ENCODE data around the gene CNTFR. TPM values are rescaled to one million over a fixed set of nuclear protein-coding genes. Genes with fewer than 3 reads are reported as not detected.

CNTFR gene
- total RNA-seq, 1 donor from 2014 or later: 4.7 TPM

DNA sequence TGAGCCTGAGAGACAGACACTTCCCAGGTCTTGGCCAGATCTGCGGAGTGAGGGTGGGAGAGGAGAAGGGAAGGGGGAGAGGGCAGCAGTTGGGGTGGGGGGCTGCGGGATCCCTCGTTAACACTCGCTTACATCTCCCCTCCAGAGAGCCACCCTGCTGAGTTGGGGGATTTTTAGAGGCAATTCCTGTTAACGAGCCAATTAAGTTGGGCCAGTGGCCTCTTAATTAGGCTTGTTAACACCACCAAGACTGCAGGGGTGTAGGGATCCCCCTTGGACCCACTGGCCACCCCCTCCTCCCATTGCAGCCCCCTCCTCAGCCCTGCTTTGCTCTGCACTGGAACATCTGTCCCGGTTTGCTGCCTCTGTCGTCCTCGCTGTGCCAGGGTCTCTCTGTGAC is 23.7 kb downstream of the CNTFR start:
- H3K4me3 ChIP-seq: no peak overlapping the region
- no peaks in the 10 kb centered on the region for H3K27me3 ChIP-seq
- H3K36me3 ChIP-seq: no peaks in the 10 kb centered on the region
- intact Hi-C loops (cut with DNase I): no loop called here
- TF ChIP-seq, protein P1, sequence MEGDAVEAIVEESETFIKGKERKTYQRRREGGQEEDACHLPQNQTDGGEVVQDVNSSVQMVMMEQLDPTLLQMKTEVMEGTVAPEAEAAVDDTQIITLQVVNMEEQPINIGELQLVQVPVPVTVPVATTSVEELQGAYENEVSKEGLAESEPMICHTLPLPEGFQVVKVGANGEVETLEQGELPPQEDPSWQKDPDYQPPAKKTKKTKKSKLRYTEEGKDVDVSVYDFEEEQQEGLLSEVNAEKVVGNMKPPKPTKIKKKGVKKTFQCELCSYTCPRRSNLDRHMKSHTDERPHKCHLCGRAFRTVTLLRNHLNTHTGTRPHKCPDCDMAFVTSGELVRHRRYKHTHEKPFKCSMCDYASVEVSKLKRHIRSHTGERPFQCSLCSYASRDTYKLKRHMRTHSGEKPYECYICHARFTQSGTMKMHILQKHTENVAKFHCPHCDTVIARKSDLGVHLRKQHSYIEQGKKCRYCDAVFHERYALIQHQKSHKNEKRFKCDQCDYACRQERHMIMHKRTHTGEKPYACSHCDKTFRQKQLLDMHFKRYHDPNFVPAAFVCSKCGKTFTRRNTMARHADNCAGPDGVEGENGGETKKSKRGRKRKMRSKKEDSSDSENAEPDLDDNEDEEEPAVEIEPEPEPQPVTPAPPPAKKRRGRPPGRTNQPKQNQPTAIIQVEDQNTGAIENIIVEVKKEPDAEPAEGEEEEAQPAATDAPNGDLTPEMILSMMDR (IDR thresholded peaks at IDR 0.05): no peak
- H3K27ac ChIP-seq: no peak overlapping the region
- H3K9me3 ChIP-seq: no peaks in the 10 kb centered on the region
- DNase-seq (ENCODE audit: low spot score in 2 of 2): no peak
- H3K4me1 ChIP-seq: no peaks in the 10 kb centered on the region

DNA sequence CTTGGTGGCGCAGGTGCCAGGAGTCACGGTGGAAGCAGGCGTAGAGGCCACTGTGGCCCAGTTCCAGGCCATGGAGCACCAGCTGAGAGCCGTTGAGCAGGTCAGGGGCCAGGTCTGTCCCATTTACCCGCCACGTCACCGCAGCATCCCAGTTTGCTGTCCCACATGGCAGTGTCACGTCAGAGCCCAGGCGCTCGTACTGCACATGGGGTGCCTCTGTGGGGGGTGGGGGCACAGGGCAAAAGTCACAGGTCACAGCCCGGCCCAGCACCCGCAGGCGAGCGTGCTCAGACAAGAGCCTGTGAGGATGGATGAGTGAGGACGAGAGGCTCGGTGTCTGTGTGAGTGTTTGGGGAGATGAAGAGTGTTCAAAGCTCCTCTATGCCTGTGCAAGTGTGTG is 24.9 kb downstream of the CNTFR start:
- H3K4me1 ChIP-seq: no peaks in the 10 kb centered on the region
- H3K27me3 ChIP-seq: no peaks in the 10 kb centered on the region
- no peak for DNase-seq (ENCODE audit: low spot score in 2 of 2)
- H3K27ac ChIP-seq: no peak overlapping the region
- H3K36me3 ChIP-seq: no peaks in the 10 kb centered on the region
- H3K9me3 ChIP-seq: no peaks in the 10 kb centered on the region
- TF ChIP-seq, protein P1 (IDR thresholded peaks at IDR 0.05): no peak
- intact Hi-C loops (cut with DNase I): no loop called here
- H3K4me3 ChIP-seq: no peak overlapping the region

DNA sequence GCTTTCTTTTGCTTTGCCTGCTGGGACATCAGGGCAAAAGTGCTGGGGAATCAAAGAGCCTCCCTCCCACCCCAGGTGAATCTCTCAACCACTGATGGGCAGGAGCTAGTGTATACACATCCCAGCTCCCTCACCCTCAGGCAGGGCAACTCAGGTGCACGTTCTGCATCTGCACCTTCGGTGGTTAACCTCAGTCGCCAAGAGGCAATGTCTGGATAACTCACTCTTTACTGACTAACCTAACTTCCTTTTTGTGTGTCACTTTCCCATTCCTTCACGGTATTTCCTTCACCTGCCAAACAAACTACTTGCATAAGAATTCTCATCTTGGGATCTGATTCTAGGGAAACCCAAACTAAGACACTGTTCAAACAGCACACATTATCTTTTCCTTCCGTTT is 26.3 kb downstream of the CNTFR start:
- Histone ChIP-seq H3K4me1 (no peaks in the 10 kb centered on the region), H3K27ac (no peak overlapping the region), H3K36me3 (no peaks in the 10 kb centered on the region), H3K9me3 (no peaks in the 10 kb centered on the region), H3K4me3 (no peak overlapping the region), H3K27me3 (no peaks in the 10 kb centered on the region)
- no peak for DNase-seq (ENCODE audit: low spot score in 2 of 2)
- TF ChIP-seq, protein P1 (IDR thresholded peaks at IDR 0.05): no peak
- intact Hi-C loops (cut with DNase I): no loop called here

DNA sequence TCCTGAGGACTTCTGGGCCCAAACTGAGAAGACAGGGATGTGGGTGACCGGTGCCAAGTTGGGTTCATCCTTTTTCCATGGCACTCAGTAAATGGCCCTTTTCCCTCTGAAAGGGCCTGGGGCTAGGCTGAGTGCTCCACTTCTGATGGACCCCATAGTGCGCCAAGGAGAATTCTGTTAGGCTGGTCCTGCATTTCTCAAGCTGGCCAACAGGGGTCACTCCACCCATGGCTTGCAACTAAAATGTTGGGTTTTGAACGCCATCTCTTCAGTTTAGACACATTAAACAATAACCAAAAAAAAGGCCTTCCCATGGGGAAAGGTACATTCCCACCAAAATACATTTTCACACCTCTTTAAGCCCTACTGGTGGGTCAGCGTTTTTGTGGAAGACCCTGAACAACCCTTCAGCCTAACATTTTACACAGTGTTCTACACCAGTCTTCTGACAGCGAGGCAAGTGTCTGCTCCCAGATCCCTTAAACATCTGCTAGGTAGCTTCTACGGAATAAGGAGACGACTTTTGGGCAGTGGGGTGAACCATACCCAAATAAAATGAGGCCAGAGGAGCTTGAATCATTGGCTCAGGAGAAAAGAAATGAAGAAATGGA is 27.3 kb downstream of the CNTFR start:
- intact Hi-C loops (cut with DNase I): no loop called here
- H3K4me1 ChIP-seq: no peaks in the 10 kb centered on the region
- H3K36me3 ChIP-seq: no peaks in the 10 kb centered on the region
- H3K9me3 ChIP-seq: no peaks in the 10 kb centered on the region
- H3K27me3 ChIP-seq: no peaks in the 10 kb centered on the region
- TF ChIP-seq, protein P1 (IDR thresholded peaks at IDR 0.05): peak in 2 of 3 experiments; percentile 24 to 30
- H3K4me3 ChIP-seq: no peak overlapping the region
- H3K27ac ChIP-seq: no peak overlapping the region
- DNase-seq (ENCODE audit: low spot score in 2 of 2): no peak

DNA sequence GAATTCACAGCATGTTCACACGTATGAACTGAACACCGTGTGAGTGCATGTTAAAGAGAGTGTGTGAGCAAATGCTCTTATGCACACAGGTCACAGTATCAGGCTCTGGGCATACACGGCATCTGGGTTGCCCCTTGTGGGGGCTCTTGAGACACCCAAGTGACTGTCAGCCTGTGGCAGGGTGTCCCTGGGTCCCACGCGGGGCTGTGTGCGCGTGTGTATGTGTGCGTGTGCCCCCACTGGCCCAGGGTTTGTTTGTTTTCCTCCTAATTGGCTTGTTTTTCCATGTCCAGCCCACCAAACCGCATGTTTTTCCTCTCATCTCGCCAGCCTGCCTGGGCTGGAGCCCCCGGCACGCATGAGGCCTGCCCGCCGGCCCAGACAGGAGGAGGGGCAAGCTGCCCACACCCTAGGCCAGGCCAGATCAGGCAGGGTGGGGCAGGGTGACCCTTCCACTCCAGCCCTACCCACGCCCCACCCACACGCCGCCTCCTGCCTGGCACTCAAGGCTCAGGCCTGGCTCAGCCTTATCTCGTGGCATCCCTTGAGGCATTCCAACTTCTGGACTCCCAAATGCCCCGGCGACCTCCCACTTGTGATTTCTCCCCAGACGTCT is 28.8 kb downstream of the CNTFR start:
- Histone ChIP-seq H3K27ac (no peak overlapping the region), H3K36me3 (no peaks in the 10 kb centered on the region), H3K27me3 (no peaks in the 10 kb centered on the region), H3K4me1 (no peaks in the 10 kb centered on the region), H3K4me3 (no peak overlapping the region), H3K9me3 (no peaks in the 10 kb centered on the region)
- TF ChIP-seq, protein P1 (IDR thresholded peaks at IDR 0.05): no peak
- intact Hi-C loops (cut with DNase I): no loop called here
- no peak for DNase-seq (ENCODE audit: low spot score in 2 of 2)
